PC-9 (cell line): ENCODE measurements around the gene FNDC3B.

Source experiments
- CTCF ChIP-seq: fragments of 200-600 bp; sonication (generic); conservative IDR thresholded peaks from 2 replicates; pipeline ENCODE4 v1.6.1; 2017; ENCODE audit warnings: mixed run types, antibody characterized with exemption, mild to moderate bottlenecking, moderate library complexity
- EZH2 ChIP-seq: fragments of 200-600 bp; sonication (generic); IDR thresholded peaks from 2 replicates; pipeline ENCODE4 v1.8.0; 2017; ENCODE audit warnings: antibody characterized with exemption, low read depth

DNA sequence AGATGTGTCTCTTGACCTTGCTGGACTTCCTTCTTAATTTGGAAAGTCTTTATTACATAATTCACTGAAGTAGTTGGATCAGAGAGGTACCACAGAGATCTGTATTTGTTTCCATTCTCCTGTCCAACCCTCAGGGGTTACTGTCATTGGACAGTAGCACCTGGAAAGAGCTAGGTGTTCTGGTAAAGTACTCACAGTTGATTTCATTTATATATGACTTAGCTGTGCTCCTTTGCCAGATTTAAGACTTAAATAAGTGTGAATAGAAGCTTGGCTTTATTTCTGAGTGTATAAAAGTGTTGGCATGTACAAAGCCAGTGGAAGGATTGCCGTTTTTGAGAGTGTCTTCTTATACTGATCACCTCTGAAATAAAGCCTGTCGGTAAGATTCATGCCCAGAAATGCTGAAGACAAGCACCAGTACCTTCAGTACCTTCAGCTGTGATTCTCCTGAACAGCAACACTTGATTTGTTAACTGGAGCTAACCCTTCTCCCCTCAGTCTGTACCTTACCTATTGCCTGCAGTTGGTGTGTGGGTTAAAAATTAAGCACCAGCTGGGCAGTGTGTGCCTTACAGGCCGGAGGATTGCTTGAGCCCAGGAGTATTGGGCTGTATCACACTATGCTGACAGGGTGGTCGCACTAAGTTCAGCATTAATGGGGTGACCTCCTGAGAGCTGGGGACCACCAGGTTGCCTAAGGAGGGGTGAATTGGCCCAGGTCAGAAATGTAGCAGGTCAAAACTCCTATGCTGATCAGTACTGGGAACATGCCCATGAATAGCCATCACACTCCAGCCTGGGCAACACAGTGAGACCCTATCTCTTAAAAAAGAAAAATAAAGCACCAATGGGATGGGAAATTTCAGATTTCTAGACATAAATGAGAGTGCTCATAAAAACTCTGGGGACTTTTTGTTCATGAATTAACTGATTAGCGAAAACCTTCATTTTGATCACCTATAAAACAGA is 197.7 kb downstream of the FNDC3B start:
- TF ChIP-seq EZH2 (no peak), CTCF (no peak)
